ENCODE data around the gene CTNNB1.

The CTNNB1 gene

DNA sequence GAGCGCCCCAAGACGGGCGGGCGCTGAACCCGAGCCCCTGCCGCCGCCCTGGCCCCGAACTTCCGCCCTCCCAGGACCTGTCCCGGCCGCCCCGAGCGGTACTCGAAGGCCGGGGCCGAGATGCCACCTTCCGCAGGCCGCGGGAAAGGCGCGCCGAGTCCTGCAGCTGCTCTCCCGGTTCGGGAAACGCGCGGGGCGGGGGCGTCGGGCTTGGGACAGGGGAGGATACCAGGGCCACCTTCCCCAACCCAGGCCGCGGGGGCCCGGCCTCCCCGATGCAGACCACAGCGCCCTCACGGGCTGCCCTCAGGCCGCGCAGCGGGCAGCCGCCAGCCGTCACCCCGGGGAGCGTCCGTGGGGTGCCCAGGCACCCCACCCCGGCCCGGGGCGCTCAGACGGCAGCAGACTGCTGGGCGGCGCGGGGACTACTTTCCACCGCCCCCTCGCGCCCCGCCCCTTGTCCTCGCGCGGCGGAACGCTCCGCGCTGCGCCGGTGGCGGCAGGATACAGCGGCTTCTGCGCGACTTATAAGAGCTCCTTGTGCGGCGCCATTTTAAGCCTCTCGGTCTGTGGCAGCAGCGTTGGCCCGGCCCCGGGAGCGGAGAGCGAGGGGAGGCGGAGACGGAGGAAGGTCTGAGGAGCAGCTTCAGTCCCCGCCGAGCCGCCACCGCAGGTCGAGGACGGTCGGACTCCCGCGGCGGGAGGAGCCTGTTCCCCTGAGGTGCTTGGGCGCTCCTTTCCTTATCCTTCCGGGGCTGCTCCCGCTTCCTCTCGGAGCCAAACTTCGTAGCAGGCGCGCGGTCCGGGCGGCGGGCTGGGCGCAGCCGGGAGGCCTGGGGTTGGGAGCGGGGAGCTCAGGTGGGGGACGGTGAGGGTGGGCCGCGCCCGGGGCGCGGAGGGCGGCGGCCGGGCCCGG lies at the start of gene CTNNB1:
Gene CTNNB1 (plus strand): TSS at position 556 of the 916 bp plus-strand sequence. CDS start 24,564 bp downstream, outside the sequence.
- peak; percentile 71 to 89 for DNase-seq

DNA sequence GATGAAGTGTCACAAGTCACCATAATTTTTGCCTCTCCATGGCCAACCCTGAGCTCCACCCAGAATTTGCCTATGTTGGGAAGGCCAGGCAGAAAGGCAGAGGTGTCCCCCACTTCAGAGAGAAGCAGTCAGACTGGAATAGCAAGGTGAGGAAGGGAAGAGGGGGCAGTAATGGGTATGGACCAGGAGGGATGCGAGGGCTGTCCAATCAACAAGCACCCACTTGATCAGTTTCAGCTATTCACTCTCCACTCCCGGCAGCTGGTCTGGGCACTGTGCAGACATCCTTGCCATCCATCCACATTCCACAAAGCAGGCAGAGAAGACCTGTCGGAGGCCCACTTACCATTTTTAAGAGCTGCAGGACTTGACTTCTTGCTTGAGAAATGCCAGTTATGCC lies 43.5 kb upstream of the CTNNB1 start:
- DNase-seq: no peak

DNA sequence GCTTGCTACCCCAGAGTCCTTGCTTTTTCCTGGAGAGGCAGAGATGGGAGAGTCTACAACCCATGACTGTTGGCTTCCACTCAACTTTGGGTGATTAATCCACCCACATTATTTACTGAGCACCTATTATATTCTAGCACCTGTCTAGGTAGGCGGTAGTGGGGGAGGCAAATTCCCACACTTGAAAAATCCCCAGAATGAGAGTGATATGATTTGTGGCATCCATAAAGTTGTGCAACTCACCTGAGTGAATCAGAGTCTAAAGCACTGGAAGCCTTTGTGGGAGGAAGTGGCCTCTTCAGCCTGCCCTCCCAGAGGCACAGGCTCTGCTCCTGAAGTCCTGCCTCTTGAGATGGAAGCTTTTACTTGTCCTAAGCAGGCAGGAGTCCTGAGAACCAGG lies 40.4 kb upstream of the CTNNB1 start:
- no peak for DNase-seq

DNA sequence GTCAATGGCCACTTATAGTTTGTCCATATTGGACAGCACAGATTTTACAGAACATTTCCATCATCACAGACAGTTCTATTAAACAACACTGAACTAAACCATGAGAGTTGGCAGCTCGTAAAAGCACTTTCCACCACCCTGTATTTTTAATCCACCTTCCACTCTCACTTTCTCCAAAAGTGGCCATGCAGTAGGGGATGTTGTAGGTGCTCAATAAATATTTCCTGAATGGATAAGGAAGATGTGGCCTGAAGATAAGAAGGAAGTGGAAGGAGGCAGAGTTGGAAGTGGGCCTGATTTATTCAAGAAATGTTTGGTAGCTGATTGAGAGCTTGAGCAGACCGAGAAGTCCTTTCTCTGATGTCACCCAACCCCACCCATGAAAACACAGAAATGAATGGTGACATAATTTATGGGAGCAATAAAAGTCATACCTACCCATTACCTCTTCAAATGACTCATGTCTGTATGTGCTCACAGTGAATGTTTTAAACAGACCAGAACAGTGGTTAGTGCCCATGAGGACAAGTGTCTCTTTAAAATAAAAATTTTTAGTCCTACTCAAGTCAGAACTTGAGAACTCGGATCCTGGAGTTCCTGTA lies 39.6 kb upstream of the CTNNB1 start:
- DNase-seq: no peak

DNA sequence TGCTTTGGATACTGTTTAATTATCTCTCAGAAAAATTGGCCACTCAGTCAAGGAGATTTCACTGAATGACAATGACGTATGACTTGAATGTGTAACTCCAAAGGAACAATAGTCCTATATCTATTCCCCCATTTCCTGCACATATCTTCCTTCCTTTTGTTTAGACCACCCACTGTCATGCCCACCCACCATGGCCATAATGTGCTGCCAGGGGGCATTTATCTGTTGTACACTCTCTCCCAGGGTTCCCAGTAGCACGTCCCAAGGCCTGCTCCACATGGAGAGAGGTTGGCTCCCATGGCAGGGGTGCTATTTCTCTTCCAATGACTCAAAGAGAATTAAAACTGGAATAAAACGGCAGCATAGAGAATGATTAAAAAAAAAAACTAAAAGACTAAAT lies 36.8 kb upstream of the CTNNB1 start:
- no peak for DNase-seq

DNA sequence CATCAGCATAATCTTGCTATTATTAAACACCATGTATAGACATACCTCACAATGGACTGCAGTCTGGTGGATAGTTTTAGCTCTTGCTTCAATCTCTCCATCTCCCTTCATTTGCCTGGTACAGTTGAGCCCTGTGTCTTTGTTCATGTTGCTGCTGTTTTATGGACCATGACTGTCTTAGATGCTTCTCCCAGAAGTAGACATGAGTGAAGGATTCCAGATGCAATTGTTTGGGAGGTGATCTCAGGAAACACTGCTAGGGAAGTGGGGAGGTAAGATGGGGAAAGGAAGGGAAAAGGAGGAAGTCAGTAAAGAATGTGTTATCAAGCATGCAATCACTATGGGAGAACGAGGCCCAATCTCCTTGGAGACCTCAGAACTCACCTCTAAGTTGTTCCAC lies 36.3 kb upstream of the CTNNB1 start:
- DNase-seq: no peak

DNA sequence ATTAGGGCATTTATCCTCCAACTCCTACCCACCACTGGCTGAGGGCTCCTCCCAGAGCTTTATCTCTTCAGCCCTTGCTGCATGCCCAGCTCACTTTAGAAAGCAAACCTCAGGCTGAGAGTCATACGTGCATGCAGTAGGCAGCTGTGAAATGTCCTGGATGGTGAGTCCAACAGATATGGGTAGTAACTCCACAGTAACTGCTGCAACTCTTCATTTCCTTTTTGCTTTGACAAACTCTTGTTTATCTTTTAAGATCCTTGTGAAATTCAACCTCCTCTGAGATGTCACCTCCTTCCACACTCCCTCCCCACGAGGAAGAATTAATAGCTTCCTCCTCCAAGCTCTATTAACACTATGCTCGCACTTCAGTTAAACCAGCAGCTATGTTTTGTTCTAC lies 35.9 kb upstream of the CTNNB1 start:
- no peak for DNase-seq

DNA sequence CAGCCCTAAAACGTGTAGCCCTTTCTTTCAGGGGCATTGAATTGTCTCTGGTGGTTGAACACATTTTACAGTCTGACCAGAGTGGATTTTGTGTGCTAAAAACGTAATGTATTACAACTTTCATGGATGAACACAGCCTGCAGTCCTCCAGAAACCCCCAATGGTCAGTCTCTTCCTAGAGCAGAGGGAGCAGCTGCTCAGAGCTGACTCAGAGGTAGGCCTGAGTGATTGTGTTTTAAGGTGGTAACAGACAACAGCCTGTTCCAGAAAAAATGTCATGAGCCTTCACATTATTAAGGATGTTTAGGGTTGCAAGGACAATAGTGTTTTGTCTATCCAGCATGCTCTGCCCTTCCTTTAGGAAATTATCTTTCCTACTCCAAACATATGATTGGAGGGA lies 34.5 kb upstream of the CTNNB1 start:
- DNase-seq: no peak

DNA sequence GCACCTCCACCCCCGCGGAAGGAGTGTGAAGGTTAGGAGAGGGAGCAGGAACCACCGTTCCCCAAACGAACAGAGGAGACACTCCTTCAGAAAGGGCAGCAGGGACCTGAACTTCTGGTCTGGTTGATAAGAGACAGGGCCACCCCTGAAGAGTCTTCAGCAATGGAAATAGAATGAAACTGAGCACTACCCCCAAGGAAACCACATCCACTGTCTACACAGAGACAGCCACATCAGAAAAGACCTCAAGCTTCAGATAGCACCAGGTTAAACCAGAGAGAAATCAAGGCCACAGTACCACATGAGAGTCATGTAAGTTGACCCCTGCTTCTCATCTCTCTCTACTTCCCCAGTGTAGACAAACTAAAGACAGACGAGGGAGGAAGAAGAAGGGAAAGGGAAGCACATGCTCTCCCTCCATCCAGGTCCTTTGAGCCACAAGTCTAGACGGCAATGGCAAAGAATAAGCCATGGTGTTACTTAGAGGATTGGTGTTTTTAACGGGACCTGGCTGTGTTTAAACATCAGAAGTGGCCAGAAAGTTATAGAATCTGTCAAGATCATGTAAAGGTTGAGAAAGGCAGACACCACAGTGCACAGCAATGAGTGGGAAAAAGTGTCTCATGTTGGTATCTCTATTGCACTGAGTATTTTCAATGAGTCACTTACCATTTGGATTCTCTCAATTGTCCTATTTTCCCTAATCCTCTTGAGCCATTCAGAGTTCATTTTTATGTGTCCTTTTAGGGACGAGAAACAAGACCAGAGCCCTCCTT lies 31.4 kb upstream of the CTNNB1 start:
- DNase-seq: no peak

DNA sequence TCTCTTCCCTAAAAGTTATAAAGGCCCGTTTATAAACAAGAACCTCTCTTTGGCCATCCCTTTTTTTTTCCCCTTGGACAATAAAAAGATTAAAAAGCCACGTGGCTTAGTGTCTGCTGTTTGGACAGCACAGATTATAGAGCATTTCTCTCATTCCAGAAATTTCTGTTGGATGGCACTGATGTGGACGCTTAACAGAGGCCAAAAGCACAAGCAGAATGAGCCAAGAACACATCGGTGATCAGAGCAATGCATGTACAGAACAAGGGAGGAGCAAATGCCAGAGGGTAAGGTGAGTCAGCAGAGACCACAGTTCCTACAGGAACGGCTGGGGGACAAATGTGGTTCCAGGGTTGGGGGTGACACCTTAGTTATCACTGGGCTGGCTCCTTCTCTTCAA lies 30.3 kb upstream of the CTNNB1 start:
- no peak for DNase-seq

DNA sequence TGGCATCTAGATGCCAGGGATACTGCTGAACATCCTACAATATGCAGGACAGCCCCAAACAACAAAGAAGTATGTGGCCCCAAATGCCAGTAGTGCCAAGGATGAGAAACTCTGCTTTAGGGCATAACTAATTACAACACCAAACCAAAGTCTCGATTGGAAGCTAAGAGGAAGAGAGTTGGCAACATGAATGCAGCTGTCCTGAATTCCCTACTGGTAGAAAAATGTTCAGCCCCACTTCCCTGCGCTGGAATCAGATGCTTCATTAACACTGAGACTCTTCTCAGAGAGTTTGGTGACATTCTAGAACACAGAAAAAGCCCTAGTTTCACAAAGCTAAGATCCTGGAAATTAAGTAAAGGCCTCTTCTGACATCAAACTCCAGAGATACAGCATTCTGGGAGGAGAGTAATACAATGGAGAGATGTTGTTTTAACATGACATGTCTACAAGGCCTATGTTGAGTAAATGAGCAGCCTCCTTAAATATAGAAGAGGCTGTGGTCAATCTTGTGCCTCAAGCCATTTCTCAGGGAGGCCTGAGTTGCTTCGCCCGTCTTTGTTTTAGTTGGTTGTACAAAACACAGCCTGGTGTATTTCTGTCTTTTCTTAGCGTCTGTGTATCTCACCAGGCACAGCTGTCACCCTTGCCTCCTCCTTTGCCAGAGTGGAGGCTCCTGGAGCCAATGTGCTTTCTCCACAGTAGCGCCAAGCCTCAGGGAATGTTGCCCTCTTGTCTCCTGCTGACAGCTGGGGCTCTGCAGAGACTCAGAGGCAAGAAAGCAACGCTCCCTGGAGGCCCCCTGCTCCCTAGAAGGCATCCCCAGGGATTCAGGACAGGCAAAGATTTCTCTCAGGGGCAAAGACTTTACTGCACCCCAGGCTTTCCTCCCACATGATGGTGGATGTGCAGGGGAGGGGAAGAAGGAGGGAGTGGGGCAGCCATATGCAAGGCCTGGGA lies 25.1 kb upstream of the CTNNB1 start:
- DNase-seq: no peak

DNA sequence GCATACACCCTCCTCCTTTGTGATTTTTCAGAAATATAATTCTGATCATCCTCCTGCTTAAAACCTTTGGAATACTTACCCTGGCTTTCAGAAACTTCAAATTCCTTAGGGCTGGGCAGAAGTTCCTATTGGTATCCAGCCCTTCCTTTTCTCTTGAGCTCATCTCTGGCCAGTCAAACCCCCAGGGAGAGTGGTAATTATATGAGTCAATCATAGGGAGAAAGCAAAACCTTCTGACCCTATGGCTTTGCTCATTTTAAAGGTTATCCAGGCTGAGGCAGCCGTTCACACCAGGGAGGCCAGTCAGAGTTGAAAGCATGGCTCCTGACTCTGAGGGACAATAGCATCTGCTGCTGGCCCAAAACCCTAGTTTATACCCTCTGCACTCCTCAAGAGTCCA lies 23.9 kb upstream of the CTNNB1 start:
- no peak for DNase-seq

DNA sequence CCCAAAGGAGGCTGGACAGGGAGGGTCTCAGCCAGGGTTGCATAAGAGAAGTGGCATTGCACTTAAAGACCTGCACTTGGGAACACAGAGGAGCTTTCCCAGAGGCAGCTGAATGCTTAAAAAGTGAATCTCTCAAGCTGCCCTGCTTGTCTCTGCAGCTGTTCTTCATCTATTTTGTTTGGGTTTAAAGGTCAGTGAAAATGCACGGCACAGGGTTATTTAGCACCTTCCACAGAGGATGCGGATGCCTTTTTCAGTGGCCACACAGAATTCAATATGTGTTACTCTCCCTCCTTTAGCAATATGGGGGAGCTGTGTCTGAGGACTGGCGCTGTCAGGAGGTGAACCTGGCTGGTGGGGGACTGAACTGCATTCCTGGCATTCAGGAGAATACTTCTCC lies 22.7 kb upstream of the CTNNB1 start:
- DNase-seq: no peak

DNA sequence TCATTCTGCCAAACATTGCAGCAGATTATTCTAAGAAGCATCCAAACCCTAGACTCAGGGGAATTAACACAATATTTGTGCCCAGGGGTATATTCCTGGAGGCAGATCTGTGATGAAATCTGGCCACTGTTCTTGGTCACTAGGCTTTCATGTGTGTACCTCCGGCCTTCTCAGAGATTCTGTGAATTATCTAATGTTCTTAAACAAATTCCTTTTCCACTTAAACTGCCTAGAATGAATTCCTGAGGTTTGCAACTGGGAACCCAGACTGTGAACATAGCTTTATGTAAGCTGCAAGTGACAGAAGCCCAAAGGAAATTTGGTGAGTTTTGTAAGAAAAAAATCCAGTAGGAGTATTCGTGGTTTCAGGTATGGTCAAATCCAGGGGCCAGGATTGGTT lies 20.7 kb upstream of the CTNNB1 start:
- no peak for DNase-seq

DNA sequence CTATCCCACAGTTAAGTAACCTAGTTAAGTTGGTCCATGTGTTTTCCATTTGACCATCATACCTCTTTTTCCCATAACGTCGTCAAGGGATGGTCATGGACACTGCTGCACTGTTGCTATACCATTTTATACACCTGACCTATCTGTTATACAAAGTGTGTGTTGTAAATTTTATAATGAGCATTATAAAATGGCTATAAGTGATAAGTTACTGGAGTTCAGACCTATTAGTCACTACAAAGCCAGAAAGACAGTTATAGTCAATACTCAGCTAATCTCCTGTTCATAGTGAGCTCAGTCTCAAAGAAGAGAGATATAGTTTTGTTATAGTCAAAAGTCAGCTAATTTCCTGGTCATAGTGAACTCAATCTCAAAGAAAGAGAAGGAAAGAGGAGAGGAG lies 18.9 kb upstream of the CTNNB1 start:
- DNase-seq: no peak

DNA sequence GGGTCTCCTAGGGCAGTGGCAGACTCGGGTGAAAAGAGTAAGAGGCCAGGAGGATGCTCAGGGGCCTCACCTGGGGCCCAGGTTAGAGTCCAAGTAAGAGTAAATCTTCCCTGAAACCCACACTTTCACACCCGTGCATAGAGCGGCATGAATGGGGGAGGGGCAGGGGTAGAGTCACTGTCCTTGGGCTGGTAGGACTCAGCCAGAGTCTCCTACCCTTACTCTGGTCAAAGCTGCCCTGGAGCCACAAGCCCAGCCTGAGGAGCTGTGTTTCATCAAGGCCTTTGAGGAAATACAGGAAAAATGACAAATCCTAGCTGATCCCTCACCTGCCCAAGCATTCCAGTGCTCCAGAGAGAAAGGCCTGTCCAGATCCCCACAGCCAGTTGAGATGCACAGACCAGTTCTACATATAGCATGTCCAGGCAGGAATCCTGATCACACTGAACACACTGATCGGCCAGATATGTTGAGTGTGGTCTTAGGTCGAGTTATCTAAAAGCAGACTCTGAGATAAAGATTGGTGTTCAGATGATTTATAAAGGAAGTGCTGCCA lies 16.7 kb upstream of the CTNNB1 start:
- DNase-seq: no peak

DNA sequence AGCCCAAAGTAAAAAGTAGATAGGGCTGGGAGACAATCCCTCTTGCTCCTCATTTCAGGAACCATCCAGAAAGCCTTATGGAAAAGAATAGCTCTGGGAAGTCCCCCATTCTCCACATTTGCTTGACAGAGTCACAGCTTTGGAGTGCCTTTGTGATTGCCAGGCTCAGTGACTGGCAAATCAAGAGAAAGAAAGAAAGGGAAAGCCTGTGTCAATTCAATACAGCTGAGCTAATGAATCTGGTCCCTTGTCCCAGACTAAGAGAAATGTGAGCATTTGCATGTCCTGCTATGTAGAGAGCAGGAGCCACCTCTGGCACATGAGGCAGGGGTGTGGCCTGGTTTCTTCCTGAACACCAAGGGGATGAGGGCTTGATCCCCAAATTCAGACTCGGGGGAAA lies 14.9 kb upstream of the CTNNB1 start:
- DNase-seq: no peak

DNA sequence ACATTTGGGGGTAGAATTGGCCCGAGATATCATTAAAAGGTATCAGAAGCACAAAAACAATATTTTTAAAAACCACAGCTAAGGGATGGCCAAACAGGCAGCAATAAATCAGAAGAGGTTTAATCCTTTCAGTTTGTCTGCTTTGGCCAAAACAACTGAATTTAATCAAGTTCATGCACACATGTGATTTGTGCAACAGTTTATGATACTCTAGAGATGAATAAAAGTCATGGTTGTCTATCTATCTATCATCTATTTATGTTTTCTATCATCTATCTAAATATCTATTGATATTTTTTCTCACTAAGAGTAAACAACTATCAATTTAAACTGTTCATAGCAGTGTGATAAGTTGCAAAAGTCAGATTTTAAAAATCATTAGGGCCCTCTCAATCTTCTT lies 13.0 kb upstream of the CTNNB1 start:
- no peak for DNase-seq

DNA sequence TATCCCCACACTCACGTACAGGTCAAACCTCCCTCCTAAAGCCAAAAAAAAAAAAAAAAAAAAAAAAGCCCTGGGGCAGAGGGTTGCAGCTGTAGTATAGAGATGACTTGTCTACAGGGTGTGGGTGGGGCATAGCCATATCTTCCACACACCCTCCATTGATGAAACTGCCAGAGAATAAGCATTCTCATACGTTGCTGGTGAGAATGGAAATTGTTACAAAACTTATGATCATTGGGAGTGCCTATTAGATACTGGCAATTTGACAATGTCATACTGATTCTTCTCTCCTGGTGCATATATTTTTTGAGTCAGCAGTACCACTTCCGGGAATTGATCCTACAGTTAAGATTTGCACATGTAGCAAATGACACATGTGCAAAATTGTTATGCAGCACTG lies 11.0 kb upstream of the CTNNB1 start:
- no peak for DNase-seq

DNA sequence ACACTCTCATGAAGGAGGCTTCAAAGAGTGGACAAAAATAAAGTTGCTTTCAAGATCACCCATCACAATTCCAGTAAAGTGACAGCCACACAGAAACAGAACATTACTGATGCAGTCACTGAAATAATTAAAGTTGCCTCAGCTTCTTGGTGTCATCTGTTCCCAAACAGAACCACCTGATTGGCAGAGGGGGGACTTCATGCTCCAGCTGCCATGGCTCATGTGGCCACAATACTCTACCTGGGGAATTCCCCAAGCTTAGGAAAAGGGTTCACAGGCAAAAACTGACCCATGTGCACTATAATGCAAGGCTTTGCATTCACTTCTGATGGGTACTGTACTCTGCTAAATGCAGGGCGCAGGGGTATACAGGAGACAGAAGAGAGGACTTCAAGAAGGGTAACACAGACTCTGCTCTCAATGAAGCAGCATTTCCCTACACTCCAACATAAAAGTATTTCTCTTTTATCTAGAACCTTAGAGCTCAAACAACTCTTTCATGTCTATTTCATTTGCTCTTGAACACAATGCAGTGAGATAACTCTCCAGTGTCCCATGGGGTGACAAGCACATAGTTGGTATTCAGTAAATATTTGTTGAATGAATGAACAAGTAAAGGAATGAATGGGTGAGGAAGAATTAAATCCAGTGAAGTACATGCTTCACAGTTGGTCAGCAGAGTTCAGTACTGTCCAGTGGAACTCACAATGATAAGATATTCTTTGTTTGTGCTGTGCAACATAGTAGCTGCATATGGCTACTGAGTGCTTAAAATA lies 8.6 kb upstream of the CTNNB1 start:
- DNase-seq: no peak

DNA sequence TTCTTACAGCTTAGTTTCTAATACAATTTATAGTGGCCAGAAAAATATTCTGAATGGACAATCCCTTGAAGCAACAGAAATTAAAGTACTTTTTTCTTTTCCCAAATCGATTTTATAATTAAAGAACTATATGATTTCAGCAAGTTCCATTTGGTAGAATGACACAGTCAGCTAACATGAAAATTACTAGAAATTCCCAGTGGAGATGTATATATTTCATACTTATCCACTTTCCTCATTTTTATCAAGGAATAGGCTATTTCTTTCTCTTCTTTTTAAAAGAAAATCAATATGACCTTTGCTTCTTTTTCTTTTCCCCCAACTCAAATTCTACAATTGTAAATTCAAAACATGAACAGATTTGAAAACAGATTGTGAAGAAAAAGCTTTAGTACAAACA lies 6.4 kb upstream of the CTNNB1 start:
- DNase-seq: no peak
